ENCODE measurements around the gene NECAP2. TPM values are rescaled to one million over a fixed set of nuclear protein-coding genes. Genes with fewer than 3 reads are reported as not detected.

Gene NECAP2
- total RNA-seq, 1 donor, result 76.0 TPM

GRCh38 chr1:16436946-16437474 lies 3.5 kb upstream of the NECAP2 start, which contains the start of gene SPATA21:
TSS of gene SPATA21 (minus strand) at chr1:16437424. CDS start at chr1:16431371, 6,053 bp downstream.
- H3K4me3 ChIP-seq (ENCODE audit: insufficient read depth, low read length), result no peak within 1 kb of the TSS
- peaks cover 2% of the 10 kb centered on the region for H3K36me3 ChIP-seq (ENCODE audit: insufficient read depth, low read length)
- H2AFZ ChIP-seq (ENCODE audit: low read length), result no peak within 1 kb of the TSS
- TF ChIP-seq CTCF (IDR thresholded peaks at IDR 0.05; ENCODE audit: extremely low read depth, low read depth, low read length), result no peak
- no peak within 1 kb of the TSS for H3K4me2 ChIP-seq (ENCODE audit: insufficient read depth, low read length)
- H4K20me1 ChIP-seq (ENCODE audit: insufficient read depth, low read length), result no peaks in the 10 kb centered on the region
- H3K79me2 ChIP-seq (ENCODE audit: insufficient read depth, low read length), result peaks cover 15% of the 10 kb centered on the region
- peaks cover 2% of the 10 kb centered on the region for H3K27me3 ChIP-seq (ENCODE audit: insufficient read depth, low read length)
- no peak for DNase-seq (ENCODE audit: insufficient read length, low spot score, missing footprints)
- H3K27ac ChIP-seq (ENCODE audit: low read depth, low read length), result no peak within 1 kb of the TSS
- H3K9me3 ChIP-seq (ENCODE audit: low read depth, low read length), result no peaks in the 10 kb centered on the region
- peaks cover 8% of the 10 kb centered on the region for H3K4me1 ChIP-seq (ENCODE audit: insufficient read depth, low read length)

- Histone ChIP-seq H3K9me3 (ENCODE audit: low read depth, low read length) (no peaks in the 10 kb centered on the region), H3K4me2 (ENCODE audit: insufficient read depth, low read length) (no peak overlapping the region), H3K36me3 (ENCODE audit: insufficient read depth, low read length) (peaks cover 12% of the 10 kb centered on the region), H4K20me1 (ENCODE audit: insufficient read depth, low read length) (peaks cover 13% of the 10 kb centered on the region), H3K79me2 (ENCODE audit: insufficient read depth, low read length) (peaks cover 30% of the 10 kb centered on the region), H3K27ac (ENCODE audit: low read depth, low read length) (no peak overlapping the region), H3K27me3 (ENCODE audit: insufficient read depth, low read length) (peaks cover 2% of the 10 kb centered on the region), H3K4me3 (ENCODE audit: insufficient read depth, low read length) (no peak overlapping the region), H3K4me1 (ENCODE audit: insufficient read depth, low read length) (peaks cover 8% of the 10 kb centered on the region), H2AFZ (ENCODE audit: low read length) (no peak overlapping the region)
- no peak for TF ChIP-seq CTCF (IDR thresholded peaks at IDR 0.05; ENCODE audit: extremely low read depth, low read depth, low read length)
- DNase-seq (ENCODE audit: insufficient read length, low spot score, missing footprints), result no peak
Measured at GRCh38 chr1:16438516-16438915, 2.0 kb upstream of the NECAP2 start.

- Histone ChIP-seq H3K4me2 (ENCODE audit: insufficient read depth, low read length) (no peak overlapping the region), H3K9me3 (ENCODE audit: low read depth, low read length) (no peaks in the 10 kb centered on the region), H3K79me2 (ENCODE audit: insufficient read depth, low read length) (peaks cover 35% of the 10 kb centered on the region), H3K27me3 (ENCODE audit: insufficient read depth, low read length) (no peaks in the 10 kb centered on the region), H2AFZ (ENCODE audit: low read length) (no peak overlapping the region), H3K4me1 (ENCODE audit: insufficient read depth, low read length) (peaks cover 8% of the 10 kb centered on the region), H3K36me3 (ENCODE audit: insufficient read depth, low read length) (peaks cover 16% of the 10 kb centered on the region), H3K4me3 (ENCODE audit: insufficient read depth, low read length) (no peak overlapping the region), H3K27ac (ENCODE audit: low read depth, low read length) (no peak overlapping the region), H4K20me1 (ENCODE audit: insufficient read depth, low read length) (peaks cover 15% of the 10 kb centered on the region)
- TF ChIP-seq CTCF (IDR thresholded peaks at IDR 0.05; ENCODE audit: extremely low read depth, low read depth, low read length), result no peak
- DNase-seq (ENCODE audit: insufficient read length, low spot score, missing footprints), result no peak
Measured at GRCh38 chr1:16438924-16439323, 1.6 kb upstream of the NECAP2 start.

- peaks cover 27% of the 10 kb centered on the region for H3K36me3 ChIP-seq (ENCODE audit: insufficient read depth, low read length)
- TF ChIP-seq CTCF (IDR thresholded peaks at IDR 0.05; ENCODE audit: extremely low read depth, low read depth, low read length), result no peak
- no peak overlapping the region for H3K27ac ChIP-seq (ENCODE audit: low read depth, low read length)
- peak overlapping the region; percentile 98 for H2AFZ ChIP-seq (ENCODE audit: low read length)
- H3K4me2 ChIP-seq (ENCODE audit: insufficient read depth, low read length), result peak overlapping the region; percentile 88
- H3K27me3 ChIP-seq (ENCODE audit: insufficient read depth, low read length), result no peaks in the 10 kb centered on the region
- H4K20me1 ChIP-seq (ENCODE audit: insufficient read depth, low read length), result peaks cover 17% of the 10 kb centered on the region
- peak overlapping the region; percentile 100 for H3K4me3 ChIP-seq (ENCODE audit: insufficient read depth, low read length)
- H3K9me3 ChIP-seq (ENCODE audit: low read depth, low read length), result no peaks in the 10 kb centered on the region
- peaks cover 8% of the 10 kb centered on the region for H3K4me1 ChIP-seq (ENCODE audit: insufficient read depth, low read length)
- peaks cover 44% of the 10 kb centered on the region for H3K79me2 ChIP-seq (ENCODE audit: insufficient read depth, low read length)
- DNase-seq (ENCODE audit: insufficient read length, low spot score, missing footprints), result peak; percentile 86
Measured at GRCh38 chr1:16440131-16440469, 424 bp upstream of the NECAP2 start.

All from osteoblast (primary cell).